B cell (primary cell): ENCODE results near the gene CLASP1.

Experiments used
- CTCF ChIP-seq: fragments of 200-600 bp; IDR thresholded peaks from one replicate; pipeline ENCODE4 v1.8.0; 2022; ENCODE audit warnings: antibody characterized with exemption, mild to moderate bottlenecking
- EZH2 ChIP-seq: IDR thresholded peaks from 2 replicates; pipeline ENCODE4 v1.6.1; 2012; ENCODE audit warnings: borderline replicate concordance, low read depth, mild to moderate bottlenecking, moderate library complexity, low read length; ENCODE audit not compliant: insufficient read depth, poor library complexity, severe bottlenecking

- TF ChIP-seq CTCF (no peak), EZH2 (no peak)
Measured at GRCh38 chr2:121649596-121650314, 493 bp upstream of the CLASP1 start.
